K562 treated with DMSO at 1 percent for 4 hours (cell line): ENCODE data around the gene MGAT1. TPM values are rescaled to one million over a fixed set of nuclear protein-coding genes. Genes with fewer than 3 reads are reported as not detected.

Experiments
- total RNA-seq: library from RNA; unstranded; fragments of 300-600 nt; gene quantifications from 2 replicates; pipeline ENCODE4 v1.2.3, GENCODE V29; 2022; ENCODE audit not compliant: insufficient read depth

The MGAT1 gene
- total RNA-seq = 111 and 122 TPM in 2 replicates

DNA sequence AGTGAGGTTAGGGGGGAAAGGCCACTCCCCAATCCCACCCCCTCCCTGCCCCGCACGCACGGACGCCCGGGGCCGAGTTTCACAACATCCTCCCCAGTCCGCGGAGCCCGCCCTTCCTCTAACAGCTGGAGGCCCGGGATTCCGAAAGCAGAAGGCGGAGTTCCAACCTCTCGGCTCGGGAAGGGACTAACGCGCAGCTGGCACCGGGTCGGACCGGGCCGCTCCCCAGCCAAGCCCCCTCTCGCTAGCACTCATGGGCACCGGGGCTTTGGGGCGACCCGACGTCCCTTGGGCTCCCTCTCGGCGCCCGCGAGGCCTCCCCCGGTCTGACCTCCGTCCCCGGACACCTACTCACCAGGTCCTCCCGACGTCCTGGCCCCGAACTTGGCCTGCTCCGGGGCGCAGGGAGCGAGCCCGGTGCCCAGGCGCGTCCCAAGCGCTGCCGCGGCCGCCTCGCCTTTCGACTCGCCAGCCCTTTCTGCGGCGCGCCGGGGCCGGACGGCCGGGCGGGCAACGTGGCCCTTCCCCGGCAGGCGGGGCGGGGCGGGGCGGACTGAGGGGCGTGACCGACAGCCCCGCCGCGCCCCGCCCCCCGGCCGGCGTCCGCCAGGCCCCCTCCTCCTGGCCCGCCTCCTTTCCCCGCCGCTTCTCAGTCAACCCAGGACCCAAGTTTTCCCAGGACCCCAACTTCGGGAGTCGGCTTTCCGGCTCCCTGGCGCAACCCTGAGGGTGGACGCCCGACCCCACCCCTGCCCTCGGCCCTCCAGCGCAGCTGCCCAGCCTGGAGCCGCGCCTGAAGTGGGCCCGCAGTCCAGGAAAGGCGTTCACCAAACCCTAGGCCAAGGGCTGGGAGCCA is at the start of gene MGAT1:
MGAT1 (minus strand) TSS at position 482 of the 856 bp plus-strand sequence. CDS start 9,835 bp downstream, outside the sequence.

DNA sequence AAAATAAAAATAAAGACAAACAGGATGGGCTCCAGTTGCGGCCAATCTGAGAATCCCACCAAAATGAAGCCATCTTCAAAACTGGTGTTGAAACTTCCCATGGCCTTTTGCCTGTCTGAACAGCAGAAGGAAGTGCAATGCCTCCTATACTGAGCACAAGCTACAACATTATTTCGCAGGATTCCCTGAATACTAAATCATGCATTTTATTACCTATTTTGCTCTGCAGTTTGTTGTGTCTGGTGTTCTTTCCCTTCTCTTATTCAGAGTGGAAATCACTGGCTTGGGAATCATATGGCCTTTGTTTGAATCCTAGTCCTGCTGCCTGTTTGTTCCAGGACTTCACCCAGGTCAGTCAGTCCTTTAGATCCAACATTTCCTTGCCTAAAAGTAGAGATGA is 62.6 kb downstream of the MGAT1 start, which contains the start of gene OR2Y1:
OR2Y1 (minus strand) TSS at position 101 of the 400 bp plus-strand sequence; CDS start at position 101, 0 bp downstream.

Other genes with a start within 250 kb of the MGAT1 start
- gene SCGB3A1, start 211.3 kb downstream of the MGAT1 start, total RNA-seq = not detected in 2 replicates
- 0.62 and 1.2 TPM in 2 replicates for gene FLT4, start 153.2 kb downstream of the MGAT1 start, total RNA-seq
- not detected in 2 replicates for gene OR2Y1, start 62.7 kb downstream of the MGAT1 start, total RNA-seq
- gene ZFP62, start 58.5 kb upstream of the MGAT1 start, total RNA-seq = 6.6 and 10.2 TPM in 2 replicates
- gene BTNL8, start 96.4 kb upstream of the MGAT1 start, total RNA-seq = not detected in 2 replicates
- not detected in 2 replicates for gene BTNL3, start 186.0 kb upstream of the MGAT1 start, total RNA-seq
- 20.1 and 25.1 TPM in 2 replicates for gene BTNL9, start 237.5 kb upstream of the MGAT1 start, total RNA-seq